ENCODE measurements around the gene KIAA0040. TPM values are rescaled to one million over a fixed set of nuclear protein-coding genes. Genes with fewer than 3 reads are reported as not detected.

KIAA0040 gene
- total and polyA plus RNA-seq, 2 donors (not counting 1 experiment from before 2014, with no cell fraction given) = 93.6 to 106 TPM

- H3K27ac Mint-ChIP-seq = no peak overlapping the region
- Histone ChIP-seq H3K4me2 (replicated peaks; ENCODE audit: low read depth, low read length, poor library complexity, severe bottlenecking) (no peak overlapping the region), H3K9me3 (ENCODE audit: control extremely low read depth in 1 of 3, control insufficient read depth in 2 of 3, insufficient read depth in 1 of 3, low read length in 2 of 3) (no peaks in the 10 kb centered on the region), H3K27me3 (replicated peaks in 1 of 4; ENCODE audit: control extremely low read depth in 1 of 4, control insufficient read depth in 3 of 4, insufficient read depth in 4 of 4, low read length in 3 of 4) (peaks cover 0 to 16% (median 7%) of the 10 kb centered on the region in 4 experiments), H3K9ac (ENCODE audit: low read length) (no peak overlapping the region), H3K36me3 (replicated peaks in 1 of 2; ENCODE audit: control extremely low read depth in 1 of 2, control insufficient read depth in 1 of 2, extremely low read depth in 1 of 2, insufficient read depth in 2 of 2, low read length in 1 of 2) (peaks cover 4 to 20% of the 10 kb centered on the region in 2 experiments), H3K79me2 (ENCODE audit: control insufficient read depth, insufficient read depth, low read length) (no peaks in the 10 kb centered on the region), H2AFZ (ENCODE audit: insufficient read depth, low read depth, low read length, poor library complexity, severe bottlenecking) (no peak overlapping the region), H3K4me1 (ENCODE audit: control insufficient read depth in 2 of 2, insufficient read depth in 2 of 2, low read length in 2 of 2) (peaks cover 16 to 27% of the 10 kb centered on the region in 2 donors), H3K27ac (ENCODE audit: low read length in 2 of 2) (no peak overlapping the region), H3K4me3 (ENCODE audit: control extremely low read depth in 1 of 5, extremely low read depth in 1 of 5, insufficient read depth in 1 of 5, low read depth in 2 of 5, low read length in 4 of 5) (no peak overlapping the region), H4K20me1 (ENCODE audit: control insufficient read depth, insufficient read depth, low read length, poor library complexity, severe bottlenecking) (peaks cover 22% of the 10 kb centered on the region)
- H3K4me3 Mint-ChIP-seq = no peak overlapping the region
- CTCF ChIA-PET = interaction anchor here (0.6 to 4.1 kb wide), 57 partner anchors 9 to 949 kb away, joined by 3 to 397 read pairs (median 5); partner anchors contain the start of gene KIAA0040
- peaks cover 34% of the 10 kb centered on the region for H3K4me1 Mint-ChIP-seq
- whole genome bisulfite sequencing (ENCODE audit: insufficient coverage) = 0% methylated on average over 4 of the region's 11 CpGs
- ATAC-seq (ENCODE audit: low read depth) (peak; percentile 64), DNase-seq (peak; percentile 81)
- TF ChIP-seq CTCF (IDR thresholded peaks at IDR 0.05) (peak; percentile 92), EZH2 (IDR thresholded peaks at IDR 0.05; ENCODE audit: borderline replicate concordance, insufficient read depth, low read depth, low read length, poor library complexity, severe bottlenecking) (no peak)
- H3K9me3 Mint-ChIP-seq (ENCODE audit: insufficient read depth) = no peaks in the 10 kb centered on the region
- POLR2A ChIA-PET = interaction anchor here (0.6 to 0.8 kb wide), 2 partner anchors 8 to 164 kb away, joined by 4 to 7 read pairs; no protein-coding TSS in a partner anchor
- intact Hi-C loops (cut with micrococcal nuclease) = loop anchor here (1.0 to 5.0 kb wide), 6 partner anchors 36 to 918 kb away; partner anchors contain the start of gene TNR
- peaks cover 18% of the 10 kb centered on the region for H3K27me3 Mint-ChIP-seq
Observed at GRCh38 chr1:175154629-175155472, 37.7 kb downstream of the KIAA0040 start.

Measured in B cell (primary cell).